Embryonic facial prominence (tissue), 1 donor: Measurements from ENCODE around the gene ARHGEF33.

Experiments
- DNase-seq: peaks from one replicate; pipeline ENCODE4 v3.0.0-alpha.2; 2016; ENCODE audit errors: extremely low spot score

The ARHGEF33 gene

DNA sequence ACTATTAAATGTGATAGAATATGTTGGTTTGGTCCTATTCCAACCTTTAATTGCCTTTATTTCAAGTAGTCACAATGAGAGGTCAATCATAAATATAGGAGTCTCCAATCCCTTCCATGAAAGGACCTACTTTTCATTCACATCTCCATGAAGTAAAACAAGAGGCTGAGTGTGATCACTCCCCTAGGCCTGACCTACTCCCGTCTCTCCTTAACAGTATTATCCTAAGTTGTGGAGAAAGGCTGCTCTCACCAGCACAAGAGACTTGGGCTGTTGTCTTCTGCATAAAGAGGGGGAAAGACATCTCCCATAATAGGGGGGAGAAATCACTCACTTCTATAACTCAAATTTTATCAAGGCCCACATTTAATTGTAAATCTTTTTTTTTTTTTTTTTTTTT lies 125.7 kb downstream of the ARHGEF33 start:
- DNase-seq = no peak

DNA sequence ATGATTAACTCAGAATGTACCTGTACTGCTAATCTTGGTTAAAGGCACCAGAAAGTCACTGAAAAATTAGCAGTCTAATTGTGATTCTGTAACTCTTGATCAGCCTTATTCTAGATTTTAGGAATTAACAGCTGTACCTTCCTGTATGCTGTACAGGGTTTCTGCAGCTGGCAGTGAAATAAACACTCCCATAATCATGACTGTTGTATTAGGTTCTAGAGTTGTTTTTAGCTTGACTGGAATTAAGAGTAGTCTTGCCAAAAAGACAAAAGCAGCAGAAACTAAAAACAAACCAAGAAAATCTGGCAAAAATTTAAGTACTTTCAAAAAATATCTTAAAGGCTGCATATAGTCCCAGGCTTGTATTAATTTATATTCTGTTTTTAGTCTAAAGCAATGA lies 127.7 kb downstream of the ARHGEF33 start:
- DNase-seq = no peak

DNA sequence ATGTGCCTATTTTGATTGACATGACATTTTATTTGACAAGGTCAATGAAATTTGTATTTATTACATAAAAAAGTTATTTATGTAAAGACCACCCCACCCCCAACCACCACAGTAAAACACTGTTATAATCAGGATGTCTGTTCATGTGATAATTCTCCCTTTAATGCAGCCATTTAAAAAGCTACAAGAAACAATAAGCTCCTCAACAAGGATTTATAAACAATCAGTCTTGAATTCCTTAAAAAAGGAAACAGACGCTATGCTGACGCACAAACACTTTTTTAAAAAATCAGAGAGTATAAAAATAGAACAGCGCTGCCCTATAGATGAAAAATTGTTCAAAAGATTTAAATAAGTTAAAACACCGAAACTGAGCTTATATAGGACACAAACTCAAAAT lies 129.0 kb downstream of the ARHGEF33 start:
- DNase-seq = no peak

DNA sequence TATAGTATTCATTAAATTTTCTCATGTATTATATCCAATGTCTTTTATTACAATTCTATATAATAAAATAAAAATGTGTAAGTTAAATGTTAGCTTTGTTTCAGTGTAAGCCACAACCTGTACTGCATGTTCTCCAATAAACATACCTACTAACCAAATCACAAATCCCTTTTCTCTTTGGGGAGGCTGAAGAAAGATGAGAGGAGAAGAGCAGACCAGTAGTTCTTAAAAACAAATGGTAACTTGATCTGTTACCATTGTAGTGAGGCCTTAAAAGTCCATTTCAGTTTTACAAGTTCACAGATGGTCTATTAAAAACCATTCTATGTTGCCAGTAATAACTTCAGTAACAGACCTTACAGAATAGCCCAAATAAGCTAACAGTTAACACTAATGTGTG lies 130.7 kb downstream of the ARHGEF33 start:
- no peak for DNase-seq

DNA sequence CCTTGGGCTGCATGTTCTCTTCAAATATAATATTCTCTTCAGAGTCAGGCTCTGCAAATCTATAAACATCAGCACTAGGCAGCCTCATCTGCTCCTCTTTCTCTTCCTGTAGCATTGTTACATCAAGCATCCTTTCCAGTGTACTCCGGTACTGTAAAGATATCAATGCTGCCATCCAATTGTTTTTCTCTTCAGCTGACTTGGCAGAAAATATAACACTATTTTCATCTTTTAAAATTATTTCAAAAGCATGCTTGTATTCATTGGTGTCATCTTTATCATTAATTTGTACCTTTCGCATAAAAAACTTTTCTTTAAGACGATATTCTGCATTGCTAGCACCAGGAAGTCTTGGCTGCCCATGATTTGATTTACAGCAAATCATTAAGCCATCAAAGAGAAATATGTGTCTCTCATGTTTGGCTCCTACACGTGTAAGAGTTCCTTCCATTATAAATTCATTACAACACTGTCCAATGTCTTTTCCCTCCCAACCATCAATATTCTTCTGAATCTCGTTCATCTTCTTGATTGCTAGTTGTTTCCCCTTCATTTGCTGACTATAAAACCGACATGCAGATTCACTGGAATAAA lies 133.1 kb downstream of the ARHGEF33 start:
- DNase-seq = no peak

DNA sequence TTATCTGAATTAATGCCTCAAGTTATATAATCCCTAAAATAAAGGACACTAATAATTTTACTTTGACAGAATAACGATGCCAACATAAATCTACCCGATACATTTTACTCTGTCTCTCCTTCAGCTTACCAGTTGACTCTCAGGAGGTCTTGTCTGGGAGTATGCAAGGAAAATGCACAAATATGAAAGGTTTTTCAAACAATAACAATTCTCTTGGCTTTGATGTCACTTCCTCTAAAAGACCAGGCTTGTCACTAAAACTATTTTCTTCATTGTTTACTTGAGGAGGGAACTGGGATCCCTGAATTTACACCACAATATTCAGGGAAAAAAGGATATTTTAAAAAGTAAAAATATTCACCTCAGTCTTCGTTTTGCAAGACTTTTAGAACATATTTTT lies 134.0 kb downstream of the ARHGEF33 start:
- DNase-seq = no peak

DNA sequence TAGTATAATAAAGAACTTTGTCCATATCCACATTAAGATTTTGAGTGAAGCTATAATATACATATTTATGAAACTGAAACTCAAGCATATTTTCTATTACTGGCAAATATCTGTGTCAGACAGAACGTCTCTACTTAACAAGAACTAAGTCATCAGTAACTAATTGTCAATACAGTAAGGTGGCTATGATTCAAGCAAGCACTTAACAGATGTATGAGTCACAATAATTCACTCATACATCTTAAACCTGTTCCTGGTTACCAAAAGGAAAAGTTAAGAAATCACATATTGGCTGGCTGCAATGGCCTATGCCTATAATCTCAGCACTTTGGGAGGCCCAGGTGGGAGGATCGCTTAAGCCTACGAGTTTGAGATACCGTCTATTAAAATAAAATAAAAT lies 135.2 kb downstream of the ARHGEF33 start:
- DNase-seq = no peak
